Measurements from ENCODE around the gene TBX2.
"Not testable (repeated sequence)": the region's sequence is repeated elsewhere in the genome, so short reads cannot be mapped to it uniquely, and the experiment has no call there.

TBX2 gene

GRCh38 chr17:61415374-61416210 is 15.9 kb downstream of the TBX2 start:
- DNase-seq = no peak

GRCh38 chr17:61416211-61416539 is 16.5 kb downstream of the TBX2 start:
- DNase-seq = no peak

DNA sequence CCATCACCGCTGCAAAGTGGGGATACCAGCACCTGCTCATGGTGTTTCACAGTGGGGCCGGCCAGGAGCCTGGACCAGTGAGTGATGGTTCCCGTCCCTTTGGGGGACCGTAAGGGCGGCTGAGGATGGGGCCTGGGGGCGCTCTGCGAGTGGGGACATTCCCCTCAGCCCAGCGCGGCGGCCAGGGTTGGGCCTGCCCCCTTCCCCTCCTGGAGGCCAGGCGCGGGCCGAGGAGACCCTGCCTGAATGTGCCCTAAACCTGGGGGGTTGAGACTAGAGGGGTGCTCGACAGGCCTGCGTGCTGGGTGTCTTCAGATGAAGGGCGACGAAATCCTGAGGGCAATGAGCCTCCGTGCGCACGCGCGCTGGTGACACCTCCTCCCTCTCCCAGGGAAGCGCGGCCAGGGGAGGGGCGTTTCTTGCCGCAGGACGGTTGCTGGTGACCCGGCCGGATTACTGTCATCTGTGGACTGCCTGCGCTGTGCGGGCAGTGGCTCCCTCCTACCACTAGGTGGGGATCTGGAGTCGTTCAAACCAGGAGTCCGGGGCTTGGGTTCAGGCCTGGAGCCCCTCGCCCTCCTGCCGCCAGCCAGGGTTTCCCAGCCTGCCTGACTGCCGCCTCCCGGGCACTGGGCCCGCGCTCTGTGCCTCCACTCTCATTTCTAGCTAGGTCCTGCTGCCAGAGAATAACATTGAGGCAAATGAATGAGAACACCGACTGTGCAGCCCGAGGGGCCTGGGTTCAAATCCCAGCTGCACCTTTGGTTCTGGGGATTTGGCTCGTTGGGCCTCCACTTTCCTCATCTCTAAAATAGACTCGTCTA is 17.1 kb downstream of the TBX2 start:
- DNase-seq = peak; percentile 94

- DNase-seq = no peak
These were observed 18.8 kb downstream of the TBX2 start for GRCh38 chr17:61418449-61418848.

- no peak for DNase-seq
These were observed 19.9 kb downstream of the TBX2 start for GRCh38 chr17:61419496-61420046.

- no peak for DNase-seq
These were observed 20.4 kb downstream of the TBX2 start for GRCh38 chr17:61420052-61420451.

- no peak for DNase-seq
These were observed 21.2 kb downstream of the TBX2 start for GRCh38 chr17:61420745-61421398.

- no peak for DNase-seq
These were observed 21.8 kb downstream of the TBX2 start for GRCh38 chr17:61421460-61421859.

DNA sequence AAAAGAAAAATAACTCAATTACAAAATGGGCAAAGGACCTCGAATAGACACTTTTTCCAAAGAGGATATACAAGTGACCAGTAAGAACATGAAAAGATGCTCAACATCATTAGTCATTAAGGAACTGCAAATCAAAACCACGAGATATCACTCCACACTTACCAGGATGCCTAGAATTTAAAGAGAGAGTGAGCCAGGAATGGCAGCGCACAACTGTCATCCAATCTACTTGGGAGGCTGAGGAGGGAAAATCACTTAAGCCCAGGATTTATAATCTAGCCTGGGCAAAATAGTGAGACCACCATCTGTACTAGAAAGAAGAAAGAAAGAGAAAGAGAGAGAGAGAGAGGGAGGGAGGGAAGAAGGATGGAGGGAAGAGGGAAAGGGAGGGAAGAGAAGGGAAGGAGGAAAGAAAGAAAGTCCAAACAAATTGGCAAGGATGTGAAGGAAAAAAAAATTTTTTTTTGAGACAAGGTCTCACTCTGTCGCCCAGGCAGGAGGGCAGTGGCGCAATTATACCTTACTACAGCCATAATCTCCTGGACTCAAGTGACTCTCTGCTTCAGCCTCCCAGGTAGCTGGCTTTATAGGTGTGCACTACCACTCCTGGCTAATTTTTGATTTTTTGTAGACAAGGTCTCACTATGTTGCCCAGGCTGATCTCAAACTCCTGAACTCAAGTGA is 22.6 kb downstream of the TBX2 start:
- DNase-seq = no peak

GRCh38 chr17:61422869-61423268 is 23.2 kb downstream of the TBX2 start:
- DNase-seq = no peak

GRCh38 chr17:61423967-61424649 is 24.5 kb downstream of the TBX2 start:
- DNase-seq = no peak

DNA sequence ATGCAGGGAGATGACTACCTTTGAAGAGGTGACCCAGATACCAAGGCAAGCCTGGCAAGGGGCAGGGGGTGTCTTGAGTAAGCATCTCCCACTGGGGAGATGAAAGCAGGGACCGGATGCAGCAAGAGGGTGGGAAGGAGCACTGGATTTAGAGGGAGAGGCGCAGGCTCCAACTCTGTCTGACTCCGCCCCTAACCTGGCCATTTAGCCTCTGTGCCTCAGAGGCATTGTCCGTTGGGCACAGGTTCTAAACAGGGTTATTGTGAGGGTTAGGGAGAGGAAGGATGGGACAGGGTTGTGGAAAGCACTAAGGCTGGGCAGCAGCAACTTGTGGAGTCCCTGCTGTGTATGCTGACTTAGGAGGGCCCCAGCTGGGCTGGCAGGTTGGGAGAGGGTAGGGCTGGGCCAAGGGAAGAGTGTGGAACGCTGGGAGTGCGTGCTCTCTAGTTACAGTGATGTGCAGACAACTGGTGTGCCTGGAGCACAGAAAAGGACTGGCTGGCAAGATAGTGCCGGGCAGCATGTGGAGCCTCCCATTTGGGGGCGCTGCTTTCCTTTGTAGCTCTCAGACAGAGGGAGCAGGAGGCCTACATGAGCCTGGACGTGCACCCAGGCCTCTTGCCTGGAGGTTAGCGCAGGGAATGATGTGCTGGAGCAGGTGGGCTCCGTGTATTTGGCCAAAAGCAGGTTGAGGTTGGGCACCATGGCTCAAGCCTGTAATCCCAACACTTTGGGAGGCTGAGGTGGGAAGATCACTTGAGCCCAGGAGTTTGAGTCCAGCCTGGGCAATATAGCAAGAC is 26.2 kb downstream of the TBX2 start:
- DNase-seq = no peak

GRCh38 chr17:61426482-61427304 is 27.1 kb downstream of the TBX2 start:
- no peak for DNase-seq

DNA sequence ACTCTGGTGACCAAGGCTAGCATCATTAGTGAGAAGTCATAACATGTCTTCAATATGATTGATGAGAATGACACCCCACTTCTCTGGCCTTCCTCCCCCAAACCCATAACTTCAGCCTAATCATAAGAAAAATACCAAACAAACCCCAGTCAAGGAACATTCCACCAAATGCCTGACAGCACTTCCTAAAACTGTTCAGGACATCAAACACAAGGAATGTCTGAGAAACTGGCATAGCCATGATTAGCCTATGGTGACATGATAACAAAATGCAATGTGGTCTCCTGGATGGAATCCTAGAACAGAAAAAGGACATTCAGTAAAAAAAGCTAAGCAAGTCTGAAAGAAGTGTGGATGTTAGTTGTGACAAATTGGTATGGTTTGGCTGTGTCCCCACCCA is 27.9 kb downstream of the TBX2 start:
- no peak for DNase-seq

DNA sequence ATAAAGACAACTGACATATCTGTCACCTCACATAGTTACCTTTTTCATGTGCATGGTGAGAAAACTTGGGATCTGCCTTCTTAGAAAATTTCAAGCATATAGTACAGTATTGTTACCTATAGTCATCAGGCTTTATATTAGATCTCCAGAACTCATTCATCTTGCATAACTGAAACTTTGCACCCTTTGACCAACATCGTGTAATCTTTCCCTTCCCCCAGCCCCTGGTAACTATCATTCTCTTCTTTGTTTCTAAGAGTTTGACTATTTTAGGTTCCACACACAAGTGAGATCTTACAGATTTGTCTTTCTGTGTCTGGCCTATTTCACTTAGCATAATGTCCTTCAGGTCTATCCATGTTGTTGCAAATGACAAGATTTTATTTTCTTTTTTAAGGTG is 29.6 kb downstream of the TBX2 start:
- no peak for DNase-seq

- DNase-seq = not testable (repeated sequence)
These were observed 30.2 kb downstream of the TBX2 start for GRCh38 chr17:61429831-61430230.

GRCh38 chr17:61431594-61432311 is 32.1 kb downstream of the TBX2 start:
- DNase-seq = no peak

DNA sequence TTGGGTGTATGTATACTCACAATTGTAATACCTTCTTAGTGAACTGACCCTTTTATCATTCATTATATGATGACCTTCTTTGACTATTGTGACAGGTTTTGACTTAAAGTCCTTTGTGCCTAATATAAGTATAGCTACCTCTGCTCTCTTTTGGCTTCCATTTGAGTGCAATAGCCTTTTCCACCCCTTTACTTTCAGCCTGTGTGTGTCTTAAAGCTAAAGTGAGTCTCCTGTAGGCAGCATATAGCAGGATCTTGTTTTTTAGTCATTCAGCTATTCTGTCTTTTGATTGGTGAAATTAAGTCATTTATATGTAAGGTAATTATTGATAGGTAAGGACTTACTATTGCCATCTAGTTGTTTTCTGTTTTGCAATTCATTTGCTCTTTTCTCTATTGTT is 36.6 kb downstream of the TBX2 start:
- DNase-seq = no peak

GRCh38 chr17:61436995-61437704 is 37.5 kb downstream of the TBX2 start:
- no peak for DNase-seq
